OCI-LY3 (cell line): ENCODE results near the gene FHOD3.
"Not testable (repeated sequence)": the region's sequence is repeated elsewhere in the genome, so short reads cannot be mapped to it uniquely, and the experiment has no call there.

ENCODE experiments used
- CTCF ChIP-seq: fragments of 200-600, 300-600 bp; sonication (generic); IDR thresholded peaks from 2 replicates; pipeline ENCODE4 v1.5.1; 2014; ENCODE audit warnings: antibody characterized with exemption, low read length, low read depth
- EZH2phosphoT487 ChIP-seq: fragments of 200-600 bp; shearing (Covaris generic); IDR thresholded peaks from 2 replicates; pipeline ENCODE4 v1.6.1; 2018; ENCODE audit warnings: antibody characterized with exemption, mixed run types, low read depth

- TF ChIP-seq CTCF, EZH2phosphoT487: not testable (repeated sequence)
Observed at GRCh38 chr18:36551274-36551673, 253.8 kb downstream of the FHOD3 start.
